Prostate gland (tissue), 2 donors: Measurements from ENCODE around the gene NAV2.

Experiments
- CTCF ChIP-seq, 4 experiments: fragments of 200-600 bp in 2 of 4; fragments of 450-650 bp in 2 of 4; sonication (generic) in 2 of 4; IDR thresholded peaks; 1 replicate in 3 of 4; 2 replicates in 1 of 4; pipeline ENCODE4 v1.5.1; 2016 to 2019; ENCODE audit warnings: antibody characterized with exemption in 4 of 4, mild to moderate bottlenecking in 2 of 4, moderate library complexity in 2 of 4
- POLR2A ChIP-seq: fragments of 450-650 bp; IDR thresholded peaks from one replicate; pipeline ENCODE4 v1.6.1; 2016; ENCODE audit warnings: antibody characterized with exemption, mild to moderate bottlenecking

GRCh38 chr11:19689281-19690000 is 23.2 kb upstream of the NAV2 start:
- TF ChIP-seq CTCF (IDR thresholded peaks at IDR 0.05) (no peak), POLR2A (no peak)
